Stomach (tissue), 4 donors: ENCODE data around the gene SRGAP2B.
"Not testable (repeated sequence)": the region's sequence is repeated elsewhere in the genome, so short reads cannot be mapped to it uniquely, and the experiment has no call there.

Experiments
- CTCF ChIP-seq, 7 experiments: fragments of 450-650 bp in 4 of 7; fragments of 200-600 bp in 3 of 7; sonication (generic) in 3 of 7; IDR thresholded peaks; one replicate each; pipeline ENCODE4 v1.5.1; 2016 to 2019; ENCODE audit warnings: antibody characterized with exemption in 7 of 7, control low read depth in 2 of 7, mild to moderate bottlenecking in 1 of 7
- EP300 ChIP-seq: sonication (generic); formaldehyde crosslinking; IDR thresholded peaks from one replicate; pipeline ENCODE4 v1.6.1; 2017; ENCODE audit warnings: antibody characterized with exemption
- POLR2A ChIP-seq, 4 donors: fragments of 450-650 bp; IDR thresholded peaks; one replicate each; pipeline ENCODE4 v1.6.1; 2016; ENCODE audit warnings: antibody characterized with exemption in 4 of 4, control low read depth in 2 of 4, mild to moderate bottlenecking in 1 of 4, moderate library complexity in 1 of 4
- POLR2AphosphoS5 ChIP-seq, 3 donors: sonication (generic); formaldehyde crosslinking; IDR thresholded peaks; one replicate each; pipeline ENCODE4 v1.6.1; 2016; ENCODE audit warnings: antibody characterized with exemption in 3 of 3

- TF ChIP-seq CTCF (IDR thresholded peaks at IDR 0.05); EP300; POLR2A (IDR thresholded peaks at IDR 0.05); POLR2AphosphoS5 (IDR thresholded peaks at IDR 0.05): not testable (repeated sequence)
Measured at GRCh38 chr1:145114560-145115057, 19.5 kb upstream of the SRGAP2B start.
